H9 (cell line): ENCODE data around the gene MED13L. TPM values are rescaled to one million over a fixed set of nuclear protein-coding genes. Genes with fewer than 3 reads are reported as not detected.

ENCODE experiments used
- DNase-seq: peaks from one replicate; pipeline ENCODE4 v3.0.0-alpha.2; 2017
- H2AFZ ChIP-seq: one replicate; pipeline ENCODE4 v1.6.1; 2013; ENCODE audit warnings: mild to moderate bottlenecking, low read length, control low read depth, moderate library complexity
- H2AK5ac ChIP-seq: 2 replicates; pipeline ENCODE4 v1.6.1; 2013; ENCODE audit warnings: low read length, control low read depth, mixed read lengths; ENCODE audit not compliant: insufficient read length
- H2BK120ac ChIP-seq: one replicate; pipeline ENCODE4 v1.6.1; 2013; ENCODE audit warnings: low read depth, mild to moderate bottlenecking, low read length, control low read depth, inconsistent platforms; ENCODE audit not compliant: poor library complexity, severe bottlenecking
- H2BK12ac ChIP-seq: 2 replicates; pipeline ENCODE4 v1.6.1; 2013; ENCODE audit warnings: low read length, control low read depth, mixed read lengths, low read depth; ENCODE audit not compliant: insufficient read length
- H2BK15ac ChIP-seq: 2 replicates; pipeline ENCODE4 v1.6.1; 2013; ENCODE audit warnings: low read depth, low read length, control low read depth
- H2BK20ac ChIP-seq: one replicate; pipeline ENCODE4 v1.6.1; 2013; ENCODE audit warnings: low read depth, mild to moderate bottlenecking, low read length, control low read depth, inconsistent platforms; ENCODE audit not compliant: poor library complexity, severe bottlenecking
- H2BK5ac ChIP-seq: 2 replicates; pipeline ENCODE4 v1.6.1; 2013; ENCODE audit warnings: low read length, control low read depth, mixed read lengths; ENCODE audit not compliant: insufficient read length
- H3K14ac ChIP-seq: 2 replicates; pipeline ENCODE4 v1.6.1; 2013; ENCODE audit warnings: low read length, control low read depth; ENCODE audit not compliant: insufficient read depth
- H3K18ac ChIP-seq: 2 replicates; pipeline ENCODE4 v1.6.1; 2013; ENCODE audit warnings: low read depth, mild to moderate bottlenecking, mixed read lengths, low read length, control low read depth; ENCODE audit not compliant: insufficient read length
- H3K23ac ChIP-seq: 2 replicates; pipeline ENCODE4 v1.6.1; 2013; ENCODE audit warnings: low read length, control low read depth, mixed read lengths, low read depth; ENCODE audit not compliant: insufficient read length
- H3K23me2 ChIP-seq: 2 replicates; pipeline ENCODE4 v1.6.1; 2013; ENCODE audit warnings: low read depth, mild to moderate bottlenecking, mixed read lengths, low read length, control low read depth; ENCODE audit not compliant: insufficient read length, poor library complexity, severe bottlenecking
- H3K27ac ChIP-seq: 2 replicates; pipeline ENCODE4 v1.5.1; 2013; ENCODE audit warnings: low read length, control low read depth, mixed read lengths, low read depth; ENCODE audit not compliant: insufficient read length
- H3K27me3 ChIP-seq: 2 replicates; pipeline ENCODE4 v1.6.1; 2013; ENCODE audit warnings: low read length, control low read depth, inconsistent platforms; ENCODE audit not compliant: insufficient read depth
- H3K4ac ChIP-seq: 2 replicates; pipeline ENCODE4 v1.6.1; 2013; ENCODE audit warnings: low read depth, mild to moderate bottlenecking, control low read depth, inconsistent platforms, low read length, moderate library complexity
- H3K4me1 ChIP-seq: 2 replicates; pipeline ENCODE4 v1.6.1; 2013; ENCODE audit warnings: low read length, control low read depth, inconsistent platforms; ENCODE audit not compliant: insufficient read depth
- H3K4me2 ChIP-seq: 2 replicates; pipeline ENCODE4 v1.6.1; 2013; ENCODE audit warnings: low read length, control low read depth, mixed read lengths; ENCODE audit not compliant: insufficient read length, insufficient read depth
- H3K56ac ChIP-seq: 2 replicates; pipeline ENCODE4 v1.6.1; 2013; ENCODE audit warnings: low read depth, mild to moderate bottlenecking, mixed read lengths, low read length, control low read depth; ENCODE audit not compliant: insufficient read length
- H3K79me1 ChIP-seq: 2 replicates; pipeline ENCODE4 v1.6.1; 2013; ENCODE audit warnings: low read depth, mild to moderate bottlenecking, moderate library complexity, low read length, control low read depth, inconsistent platforms; ENCODE audit not compliant: insufficient read depth, poor library complexity, severe bottlenecking
- H3K79me2 ChIP-seq: 2 replicates; pipeline ENCODE4 v1.6.1; 2013; ENCODE audit warnings: low read length, control low read depth, inconsistent platforms; ENCODE audit not compliant: insufficient read depth
- H3K9ac ChIP-seq: 2 replicates; pipeline ENCODE4 v1.6.1; 2013; ENCODE audit warnings: low read length, control low read depth, mixed read lengths; ENCODE audit not compliant: insufficient read length; ENCODE audit errors: extremely low read depth
- H3K9me3 ChIP-seq: one replicate; pipeline ENCODE4 v1.6.1; 2013; ENCODE audit warnings: low read depth, low read length, inconsistent platforms; ENCODE audit not compliant: control insufficient read depth
- H3T11ph ChIP-seq: one replicate; pipeline ENCODE4 v1.6.1; 2013; ENCODE audit warnings: mild to moderate bottlenecking, low read length, control low read depth, inconsistent platforms
- H4K20me1 ChIP-seq: one replicate; pipeline ENCODE4 v1.6.1; 2013; ENCODE audit not compliant: control insufficient read depth, insufficient read length, insufficient read depth
- H4K5ac ChIP-seq: 2 replicates; pipeline ENCODE4 v1.6.1; 2013; ENCODE audit warnings: low read depth, mild to moderate bottlenecking, mixed read lengths, low read length, control low read depth; ENCODE audit not compliant: insufficient read length
- H4K8ac ChIP-seq: replicated peaks from 2 replicates; pipeline ENCODE4 v1.6.1; 2013; ENCODE audit warnings: low read length, control low read depth, mixed read lengths, low read depth; ENCODE audit not compliant: insufficient read length
- H4K91ac ChIP-seq: 2 replicates; pipeline ENCODE4 v1.6.1; 2013; ENCODE audit warnings: low read depth, mild to moderate bottlenecking, moderate library complexity, mixed read lengths, low read length, control low read depth; ENCODE audit not compliant: insufficient read length
- H3K27ac Mint-ChIP-seq, 3 experiments: 2 replicates in 2 of 3; 3 replicates in 1 of 3; pipeline ENCODE4 v1.8.0; 2020 to 2021; ENCODE audit warnings: mixed read lengths in 3 of 3, mild to moderate bottlenecking in 1 of 3, moderate library complexity in 1 of 3
- H3K27me3 Mint-ChIP-seq: 2 replicates; pipeline ENCODE4 v1.8.0; 2021; ENCODE audit warnings: low read depth, mild to moderate bottlenecking, moderate library complexity, mixed read lengths
- H3K36me3 Mint-ChIP-seq, 3 experiments: 2 replicates in 2 of 3; 3 replicates in 1 of 3; pipeline ENCODE4 v1.8.0; 2020 to 2021; ENCODE audit warnings: low read depth in 3 of 3, mixed read lengths in 3 of 3; ENCODE audit not compliant: insufficient read depth in 1 of 3
- H3K4me1 Mint-ChIP-seq, 2 experiments: 2 replicates each; pipeline ENCODE4 v1.8.0; 2020; ENCODE audit warnings: mixed read lengths in 2 of 2
- H3K4me3 Mint-ChIP-seq, 2 experiments: 2 replicates in 1 of 2; 3 replicates in 1 of 2; pipeline ENCODE4 v1.8.0; 2020 to 2021; ENCODE audit warnings: mild to moderate bottlenecking in 2 of 2, mixed read lengths in 2 of 2, moderate library complexity in 1 of 2
- H3K9me3 Mint-ChIP-seq, 2 experiments: 2 replicates in 1 of 2; 3 replicates in 1 of 2; pipeline ENCODE4 v1.8.0; 2020; ENCODE audit warnings: mild to moderate bottlenecking in 2 of 2, mixed read lengths in 2 of 2, moderate library complexity in 1 of 2
- WGBS: extraction: QIAGEN DNeasy Blood & Tissue Kit; methylation state at CpG from one replicate; pipeline ENCODE4 v1.1.7; 2013; ENCODE audit warnings: missing lambda C conversion rate, low lambda C conversion rate, mixed read lengths; ENCODE audit not compliant: insufficient read length; ENCODE audit errors: extremely low coverage; 5-methylcytosine and 5-hydroxymethylcytosine counted together
- total RNA-seq: library from RNA; stranded (reverse); gene quantifications from 2 replicates; pipeline ENCODE4 v1.2.1, GENCODE V29; 2021
- TF ChIP-seq, protein P1 (sequence below): fragments of 200-600 bp; sonication (generic); conservative IDR thresholded peaks from 3 replicates; pipeline ENCODE4 v1.8.0; 2021; ENCODE audit warnings: antibody characterized with exemption, mild to moderate bottlenecking

The MED13L gene
- total RNA-seq, 1 experiment from 2014 or later: 52.4 TPM

DNA sequence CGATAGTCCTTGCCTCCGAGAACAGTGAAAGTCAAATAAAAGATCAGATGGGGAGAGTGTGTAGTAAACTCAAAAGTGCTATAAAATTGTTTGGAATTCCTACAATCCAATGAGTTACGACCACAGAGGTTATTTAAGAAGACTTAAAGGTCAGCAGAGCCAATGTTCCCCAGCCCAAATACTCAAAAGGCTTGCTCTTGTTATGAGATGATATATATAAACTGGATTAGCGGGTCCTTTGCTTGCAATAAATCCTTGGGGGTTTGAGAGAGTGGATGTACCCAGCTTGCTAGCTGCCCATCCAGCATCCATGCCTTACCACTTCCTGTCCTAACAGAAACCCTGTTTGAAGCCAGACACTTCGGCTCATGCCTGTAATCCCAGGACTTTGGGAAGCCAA, 29.0 kb upstream of the MED13L start:
- Mint-ChIP-seq H3K36me3 (peaks cover 0 to 5% (median 3%) of the 10 kb centered on the region in 3 experiments; a peak in 4 of 7 replicates), H3K27me3 (no peaks in the 10 kb centered on the region; the same call in 1 of the 2 replicates), H3K4me1 (peaks cover 5 to 13% of the 10 kb centered on the region in 2 experiments), H3K4me3 (no peak overlapping the region), H3K9me3 (peaks cover 4 to 9% of the 10 kb centered on the region in 2 experiments; a peak in 2 of 5 replicates), H3K27ac (no peak overlapping the region; a peak in 1 of 7 replicates)
- Histone ChIP-seq H2BK15ac (no peak overlapping the region), H2AFZ (no peak overlapping the region), H3K9me3 (no peaks in the 10 kb centered on the region), H3T11ph (no peak overlapping the region), H3K4ac (no peak overlapping the region), H2BK5ac (no peak overlapping the region), H3K9ac (no peak overlapping the region), H2AK5ac (no peak overlapping the region), H4K91ac (no peak overlapping the region), H3K56ac (no peak overlapping the region), H4K20me1 (no peaks in the 10 kb centered on the region), H4K5ac (no peak overlapping the region), H3K23me2 (no peaks in the 10 kb centered on the region), H2BK120ac (no peak overlapping the region), H3K23ac (no peak overlapping the region), H3K27me3 (no peaks in the 10 kb centered on the region), H2BK20ac (no peak overlapping the region), H3K4me1 (no peaks in the 10 kb centered on the region), H3K18ac (no peak overlapping the region), H4K8ac (no peak overlapping the region), H3K4me2 (no peak overlapping the region), H3K79me2 (no peaks in the 10 kb centered on the region), H3K14ac (no peak overlapping the region), H3K27ac (no peak overlapping the region), H3K79me1 (no peaks in the 10 kb centered on the region), H2BK12ac (no peak overlapping the region)
- DNase-seq: no peak
- TF ChIP-seq, protein P1, sequence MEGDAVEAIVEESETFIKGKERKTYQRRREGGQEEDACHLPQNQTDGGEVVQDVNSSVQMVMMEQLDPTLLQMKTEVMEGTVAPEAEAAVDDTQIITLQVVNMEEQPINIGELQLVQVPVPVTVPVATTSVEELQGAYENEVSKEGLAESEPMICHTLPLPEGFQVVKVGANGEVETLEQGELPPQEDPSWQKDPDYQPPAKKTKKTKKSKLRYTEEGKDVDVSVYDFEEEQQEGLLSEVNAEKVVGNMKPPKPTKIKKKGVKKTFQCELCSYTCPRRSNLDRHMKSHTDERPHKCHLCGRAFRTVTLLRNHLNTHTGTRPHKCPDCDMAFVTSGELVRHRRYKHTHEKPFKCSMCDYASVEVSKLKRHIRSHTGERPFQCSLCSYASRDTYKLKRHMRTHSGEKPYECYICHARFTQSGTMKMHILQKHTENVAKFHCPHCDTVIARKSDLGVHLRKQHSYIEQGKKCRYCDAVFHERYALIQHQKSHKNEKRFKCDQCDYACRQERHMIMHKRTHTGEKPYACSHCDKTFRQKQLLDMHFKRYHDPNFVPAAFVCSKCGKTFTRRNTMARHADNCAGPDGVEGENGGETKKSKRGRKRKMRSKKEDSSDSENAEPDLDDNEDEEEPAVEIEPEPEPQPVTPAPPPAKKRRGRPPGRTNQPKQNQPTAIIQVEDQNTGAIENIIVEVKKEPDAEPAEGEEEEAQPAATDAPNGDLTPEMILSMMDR: no peak
- WGBS: no CpG with 5 or more reads among the region's 5 CpGs
